HEK293 (cell line): ENCODE data around the gene PAF1.

Source experiments
- HIC1 ChIP-seq: fragments of 450-650 bp; formaldehyde crosslinking; IDR thresholded peaks from 2 replicates; pipeline ENCODE4 v1.5.1; 2016; ENCODE audit warnings: missing biosample characterization, missing genetic modification characterization
- KLF10 ChIP-seq: fragments of 450-650 bp; IDR thresholded peaks from 2 replicates; pipeline ENCODE4 v1.5.1; 2018; ENCODE audit warnings: missing biosample characterization, mild to moderate bottlenecking, missing genetic modification characterization
- KLF7 ChIP-seq: fragments of 450-650 bp; formaldehyde crosslinking; IDR thresholded peaks from 2 replicates; pipeline ENCODE4 v1.5.1; 2016; ENCODE audit warnings: missing biosample characterization, missing genetic modification characterization, borderline replicate concordance
- PATZ1 ChIP-seq: fragments of 450-650 bp; formaldehyde crosslinking; IDR thresholded peaks from 2 replicates; pipeline ENCODE4 v1.5.1; 2016; ENCODE audit warnings: missing biosample characterization, missing genetic modification characterization
- SP2 ChIP-seq: fragments of 450-650 bp; formaldehyde crosslinking; IDR thresholded peaks from 2 replicates; pipeline ENCODE4 v1.5.1; 2016; ENCODE audit warnings: missing biosample characterization, missing genetic modification characterization
- WT1 ChIP-seq: fragments of 450-650 bp; formaldehyde crosslinking; IDR thresholded peaks from 2 replicates; pipeline ENCODE4 v1.5.1; 2016; ENCODE audit warnings: missing biosample characterization, missing genetic modification characterization
- ZBTB7A ChIP-seq: fragments of 450-650 bp; formaldehyde crosslinking; IDR thresholded peaks from 2 replicates; pipeline ENCODE4 v1.5.1; 2016; ENCODE audit warnings: low read depth, missing biosample characterization, missing genetic modification characterization
- ZNF121 ChIP-seq: fragments of 450-650 bp; formaldehyde crosslinking; IDR thresholded peaks from 2 replicates; pipeline ENCODE4 v1.5.1; 2016; ENCODE audit warnings: missing biosample characterization, missing genetic modification characterization
- ZNF148 ChIP-seq: fragments of 450-650 bp; formaldehyde crosslinking; IDR thresholded peaks from 2 replicates; pipeline ENCODE4 v1.5.0; 2017; ENCODE audit warnings: missing biosample characterization, missing genetic modification characterization, borderline replicate concordance
- ZNF211 ChIP-seq: fragments of 450-650 bp; formaldehyde crosslinking; IDR thresholded peaks from 2 replicates; pipeline ENCODE4 v1.5.1; 2016; ENCODE audit warnings: low read depth, missing biosample characterization, missing genetic modification characterization
- ZNF24 ChIP-seq: fragments of 450-650 bp; formaldehyde crosslinking; IDR thresholded peaks from 2 replicates; pipeline ENCODE4 v1.5.1; 2016; ENCODE audit warnings: missing biosample characterization, missing genetic modification characterization
- ZNF394 ChIP-seq: fragments of 450-650 bp; formaldehyde crosslinking; IDR thresholded peaks from 2 replicates; pipeline ENCODE4 v1.5.1; 2016; ENCODE audit warnings: missing biosample characterization, missing genetic modification characterization, mild to moderate bottlenecking, moderate library complexity, borderline replicate concordance
- ZNF473 ChIP-seq: fragments of 450-650 bp; formaldehyde crosslinking; IDR thresholded peaks from 2 replicates; pipeline ENCODE4 v1.5.1; 2017; ENCODE audit warnings: missing biosample characterization, missing genetic modification characterization
- ZNF48 ChIP-seq: fragments of 450-650 bp; formaldehyde crosslinking; IDR thresholded peaks from 2 replicates; pipeline ENCODE4 v1.5.1; 2016; ENCODE audit warnings: missing biosample characterization, missing genetic modification characterization
- ZNF518A ChIP-seq: fragments of 450-650 bp; formaldehyde crosslinking; conservative IDR thresholded peaks from 2 replicates; pipeline ENCODE4 v1.5.1; 2016; ENCODE audit warnings: low read depth, missing biosample characterization, missing genetic modification characterization
- ZNF544 ChIP-seq: fragments of 450-650 bp; formaldehyde crosslinking; IDR thresholded peaks from 2 replicates; pipeline ENCODE4 v1.5.0; 2017; ENCODE audit warnings: missing biosample characterization, missing genetic modification characterization
- ZNF585B ChIP-seq: fragments of 450-650 bp; formaldehyde crosslinking; IDR thresholded peaks from 2 replicates; pipeline ENCODE4 v1.5.1; 2016; ENCODE audit warnings: missing biosample characterization, missing genetic modification characterization
- ZNF623 ChIP-seq: fragments of 450-650 bp; formaldehyde crosslinking; IDR thresholded peaks from 2 replicates; pipeline ENCODE4 v1.5.1; 2016; ENCODE audit warnings: missing biosample characterization, missing genetic modification characterization
- ZNF768 ChIP-seq: fragments of 450-650 bp; formaldehyde crosslinking; IDR thresholded peaks from 2 replicates; pipeline ENCODE4 v1.5.1; 2018; ENCODE audit warnings: missing biosample characterization, mild to moderate bottlenecking, missing genetic modification characterization
- ZNF837 ChIP-seq: fragments of 450-650 bp; formaldehyde crosslinking; IDR thresholded peaks from 2 replicates; pipeline ENCODE4 v1.5.1; 2016; ENCODE audit warnings: missing biosample characterization, missing genetic modification characterization
- ZSCAN23 ChIP-seq: fragments of 450-650 bp; formaldehyde crosslinking; IDR thresholded peaks from 2 replicates; pipeline ENCODE4 v1.5.1; 2016; ENCODE audit warnings: missing biosample characterization, missing genetic modification characterization
- ZSCAN30 ChIP-seq: fragments of 450-650 bp; IDR thresholded peaks from 2 replicates; pipeline ENCODE4 v1.5.1; 2018; ENCODE audit warnings: missing biosample characterization, mild to moderate bottlenecking, missing genetic modification characterization, moderate library complexity
- ZXDB ChIP-seq: fragments of 450-650 bp; formaldehyde crosslinking; IDR thresholded peaks from 2 replicates; pipeline ENCODE4 v1.5.1; 2016; ENCODE audit warnings: missing biosample characterization, missing genetic modification characterization
- TF ChIP-seq, protein P1 (sequence below): fragments of 450-650 bp; formaldehyde crosslinking; IDR thresholded peaks from 2 replicates; pipeline ENCODE4 v1.5.1; 2016; ENCODE audit warnings: missing biosample characterization, missing genetic modification characterization
- TF ChIP-seq, protein P2 (sequence below): fragments of 450-650 bp; formaldehyde crosslinking; optimal IDR thresholded peaks from 2 replicates; pipeline ENCODE3; 2016; ENCODE audit warnings: missing biosample characterization, mild to moderate bottlenecking, missing genetic modification characterization

Gene PAF1

DNA sequence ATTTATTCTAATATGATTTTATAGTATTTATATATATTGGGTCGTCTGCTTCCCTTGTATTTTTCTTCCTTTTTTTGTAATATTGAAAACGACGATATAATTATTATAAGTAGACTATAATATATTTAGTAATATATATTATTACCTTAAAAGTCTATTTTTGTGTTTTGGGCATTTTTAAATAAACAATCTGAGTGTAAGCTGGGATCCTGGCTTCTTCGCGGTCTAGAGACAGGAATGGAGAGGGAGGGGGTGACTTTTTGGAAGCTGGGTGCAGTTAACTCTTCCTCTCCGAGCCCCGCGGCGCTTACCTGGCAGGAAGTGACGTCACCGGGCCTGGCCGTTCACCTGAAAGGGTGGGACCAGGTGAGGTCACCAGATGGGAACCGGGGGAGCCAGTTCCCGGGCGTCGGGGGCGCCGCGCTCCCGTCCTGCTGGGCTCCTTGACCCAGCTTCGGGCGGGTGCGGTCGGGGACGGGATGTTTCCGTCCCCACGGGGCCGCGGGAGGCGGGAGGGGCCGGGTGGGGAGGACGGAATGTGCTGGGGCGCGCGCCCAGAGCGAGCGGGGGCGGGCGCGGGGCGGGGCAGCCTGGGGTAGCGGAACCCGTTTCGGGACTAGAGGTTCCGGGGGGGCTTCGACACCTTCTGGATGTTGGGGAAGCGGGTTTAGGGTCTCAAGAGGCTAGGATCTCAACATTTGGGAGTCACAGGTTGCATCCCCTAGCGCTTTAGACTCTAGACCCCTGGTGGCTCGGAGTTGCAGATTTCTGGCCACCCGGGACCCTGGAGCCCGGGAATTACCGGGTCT lies 18.5 kb upstream of the PAF1 start (continued):
- 0 out of 2 replicates have a peak, but pooled peaks have one; percentile 13 for TF ChIP-seq ZNF121 (tag by site-specific recombination)
- TF ChIP-seq ZNF148 (tag by site-specific recombination) = peak; percentile 63; the same call in 1 of the 2 replicates
- TF ChIP-seq WT1 (tag by site-specific recombination) = peak; percentile 65
- no peak for TF ChIP-seq ZNF768
- 0 out of 2 replicates have a peak, but pooled peaks have one; percentile 15 for TF ChIP-seq ZNF585B (tag by site-specific recombination)
- TF ChIP-seq ZNF518A = no peak; the same call in 1 of the 2 replicates
- TF ChIP-seq ZNF473 (tag by site-specific recombination) = no peak
- peak; percentile 92 for TF ChIP-seq PATZ1
- TF ChIP-seq, protein P1, sequence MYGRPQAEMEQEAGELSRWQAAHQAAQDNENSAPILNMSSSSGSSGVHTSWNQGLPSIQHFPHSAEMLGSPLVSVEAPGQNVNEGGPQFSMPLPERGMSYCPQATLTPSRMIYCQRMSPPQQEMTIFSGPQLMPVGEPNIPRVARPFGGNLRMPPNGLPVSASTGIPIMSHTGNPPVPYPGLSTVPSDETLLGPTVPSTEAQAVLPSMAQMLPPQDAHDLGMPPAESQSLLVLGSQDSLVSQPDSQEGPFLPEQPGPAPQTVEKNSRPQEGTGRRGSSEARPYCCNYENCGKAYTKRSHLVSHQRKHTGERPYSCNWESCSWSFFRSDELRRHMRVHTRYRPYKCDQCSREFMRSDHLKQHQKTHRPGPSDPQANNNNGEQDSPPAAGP (tag by site-specific recombination) = peak; percentile 98
- peak; percentile 83 for TF ChIP-seq ZBTB7A (tag by site-specific recombination)
- TF ChIP-seq HIC1 (tag by site-specific recombination) = peak; percentile 48
- TF ChIP-seq ZNF48 = no peak
- peak; percentile 67; the same call in 1 of the 2 replicates for TF ChIP-seq ZNF24
- TF ChIP-seq SP2 (tag by site-specific recombination) = peak; percentile 86
- no peak for TF ChIP-seq ZNF211 (tag by site-specific recombination)
- peak; percentile 91 for TF ChIP-seq ZSCAN30 (tag by site-specific recombination)
- 0 out of 2 replicates have a peak, but pooled peaks have one; percentile 10 for TF ChIP-seq ZNF394 (tag by site-specific recombination)
- peak; percentile 91 for TF ChIP-seq ZXDB (tag by site-specific recombination)
- peak; percentile 82 for TF ChIP-seq KLF10 (tag by site-specific recombination)
- TF ChIP-seq, protein P2, sequence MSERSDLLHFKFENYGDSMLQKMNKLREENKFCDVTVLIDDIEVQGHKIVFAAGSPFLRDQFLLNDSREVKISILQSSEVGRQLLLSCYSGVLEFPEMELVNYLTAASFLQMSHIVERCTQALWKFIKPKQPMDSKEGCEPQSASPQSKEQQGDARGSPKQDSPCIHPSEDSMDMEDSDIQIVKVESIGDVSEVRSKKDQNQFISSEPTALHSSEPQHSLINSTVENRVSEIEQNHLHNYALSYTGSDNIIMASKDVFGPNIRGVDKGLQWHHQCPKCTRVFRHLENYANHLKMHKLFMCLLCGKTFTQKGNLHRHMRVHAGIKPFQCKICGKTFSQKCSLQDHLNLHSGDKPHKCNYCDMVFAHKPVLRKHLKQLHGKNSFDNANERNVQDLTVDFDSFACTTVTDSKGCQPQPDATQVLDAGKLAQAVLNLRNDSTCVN (tag by site-specific recombination) = peak; percentile 96
- peak; percentile 17; the same call in 1 of the 2 replicates for TF ChIP-seq ZNF623 (tag by site-specific recombination)
- TF ChIP-seq ZNF837 (tag by site-specific recombination) = no peak
- peak; percentile 88 for TF ChIP-seq KLF7 (tag by site-specific recombination)
- TF ChIP-seq ZNF544 (tag by site-specific recombination) = no peak
- peak; percentile 55; the same call in 1 of the 2 replicates for TF ChIP-seq ZSCAN23 (tag by site-specific recombination)
